EL (cell line): ENCODE results near the gene TSC22D1.

Experiments used
- DNase-seq: peaks from one replicate; pipeline ENCODE4 v3.0.0-alpha.2; 2016

Gene TSC22D1

GRCh38 chr13:44425041-44425814 is 150.9 kb downstream of the TSC22D1 start:
- no peak for DNase-seq

GRCh38 chr13:44423824-44424223 is 152.3 kb downstream of the TSC22D1 start:
- DNase-seq, result no peak

GRCh38 chr13:44422755-44423643 is 153.1 kb downstream of the TSC22D1 start:
- no peak for DNase-seq

GRCh38 chr13:44421853-44422525 is 154.1 kb downstream of the TSC22D1 start:
- no peak for DNase-seq

- DNase-seq, result no peak
Observed at GRCh38 chr13:44420376-44421220, 155.5 kb downstream of the TSC22D1 start.

- DNase-seq, result no peak
Observed at GRCh38 chr13:44417876-44418275, 158.3 kb downstream of the TSC22D1 start.

GRCh38 chr13:44417446-44417845 is 158.7 kb downstream of the TSC22D1 start:
- DNase-seq, result no peak

- no peak for DNase-seq
Observed at GRCh38 chr13:44416744-44417143, 159.4 kb downstream of the TSC22D1 start.

GRCh38 chr13:44416301-44416700 is 159.8 kb downstream of the TSC22D1 start:
- no peak for DNase-seq

GRCh38 chr13:44415815-44416214 is 160.3 kb downstream of the TSC22D1 start:
- DNase-seq, result no peak

- DNase-seq, result no peak
Observed at GRCh38 chr13:44414716-44415115, 161.4 kb downstream of the TSC22D1 start.

- no peak for DNase-seq
Observed at GRCh38 chr13:44413095-44413494, 163.0 kb downstream of the TSC22D1 start.

GRCh38 chr13:44412346-44412935 is 163.7 kb downstream of the TSC22D1 start:
- DNase-seq, result no peak

- DNase-seq, result no peak
Observed at GRCh38 chr13:44411841-44412240, 164.3 kb downstream of the TSC22D1 start.

- no peak for DNase-seq
Observed at GRCh38 chr13:44410328-44410859, 165.7 kb downstream of the TSC22D1 start.

GRCh38 chr13:44409595-44409994 is 166.5 kb downstream of the TSC22D1 start:
- no peak for DNase-seq

GRCh38 chr13:44407891-44408290 is 168.2 kb downstream of the TSC22D1 start:
- no peak for DNase-seq

- no peak for DNase-seq
Observed at GRCh38 chr13:44407379-44407778, 168.8 kb downstream of the TSC22D1 start.

- DNase-seq, result no peak
Observed at GRCh38 chr13:44406617-44407016, 169.5 kb downstream of the TSC22D1 start.

- no peak for DNase-seq
Observed at GRCh38 chr13:44404261-44405132, 171.6 kb downstream of the TSC22D1 start.
